GM12878 (cell line): ENCODE measurements around the gene ARL4D. TPM values are rescaled to one million over a fixed set of nuclear protein-coding genes. Genes with fewer than 3 reads are reported as not detected.

Source experiments
- ATAC-seq: fragments of 200-7000 bp; cut with Tn5 transposase; 3 replicates; pipeline ENCODE4 v1.9.1; 2020; ENCODE audit warnings: mild to moderate bottlenecking, moderate library complexity
- BruUV-seq: library from RNA; stranded (reverse); fragments of 400-500 nt; replicated peaks from 2 replicates; lab custom pipeline; 2021; lab: Mats Ljungman, UMichigan
- CTCF ChIA-PET: fragments of 300-600 bp; sonication (Branson Sonifier 250); formaldehyde crosslinking; extraction: SDS; loops from one replicate; lab custom pipeline; 2021; ENCODE audit warnings: inconsistent platforms; lab: Yijun Ruan, JAX
- POLR2A ChIA-PET: fragments of 350-600 bp; formaldehyde crosslinking; extraction: SDS; loops from one replicate; lab custom pipeline; 2021; ENCODE audit warnings: inconsistent platforms; lab: Charles Lee
- RAD21 ChIA-PET: fragments of 300-600 bp; sonication (Branson Sonifier 250); formaldehyde crosslinking; loops from one replicate; lab custom pipeline; 2023; ENCODE audit warnings: antibody characterized with exemption; ENCODE audit not compliant: unreplicated experiment; lab: Charles Lee
- SMC1A ChIA-PET: fragments of 300-600 bp; sonication (Branson Sonifier 250); formaldehyde crosslinking; loops from one replicate; lab custom pipeline; 2023; ENCODE audit not compliant: unreplicated experiment, uncharacterized antibody; lab: Charles Lee
- DNase-seq: peaks from one replicate; pipeline ENCODE4 v3.0.0-alpha.2; 2011; ENCODE audit warnings: low read depth, low spot score
- FAIRE-seq: peaks from 3 replicates; lab custom pipeline; 2011; peaks lifted over from hg19 to GRCh38; lab: Jason Lieb, UNC
- H2AFZ ChIP-seq: 2 replicates; pipeline ENCODE4 v1.6.0; 2011; ENCODE audit warnings: low read depth, low read length, control low read depth; ENCODE audit not compliant: control insufficient read depth
- H3K27ac ChIP-seq: 2 replicates; pipeline ENCODE4 v1.5.1; 2011; ENCODE audit warnings: control low read depth; ENCODE audit not compliant: control insufficient read depth, insufficient read depth
- H3K27me3 ChIP-seq, 2 experiments: replicated peaks in 1 of 2; 2 replicates each; pipeline versions ENCODE4 v1.6.0 to v1.6.1; 2011; ENCODE audit warnings: low read length in 1 of 2; ENCODE audit not compliant: control insufficient read depth in 2 of 2, insufficient read depth in 2 of 2
- H3K36me3 ChIP-seq, 2 experiments: 2 replicates each; pipeline ENCODE4 v1.5.1; 2011; ENCODE audit warnings: low read length in 1 of 2; ENCODE audit not compliant: control insufficient read depth in 2 of 2, insufficient read depth in 2 of 2
- H3K4me1 ChIP-seq: 2 replicates; pipeline ENCODE4 v1.6.1; 2011; ENCODE audit warnings: mild to moderate bottlenecking, low read length, moderate library complexity, mixed read lengths; ENCODE audit not compliant: control insufficient read depth, insufficient read depth
- H3K4me2 ChIP-seq: 2 replicates; pipeline ENCODE4 v1.6.0; 2011; ENCODE audit warnings: control low read depth; ENCODE audit not compliant: control insufficient read depth, insufficient read depth
- H3K4me3 ChIP-seq: fragments of 200-600 bp; sonication (generic); 2 replicates; pipeline ENCODE4 v1.5.1; 2016
- H3K79me2 ChIP-seq: 2 replicates; pipeline ENCODE4 v1.6.0; 2011; ENCODE audit warnings: low read length; ENCODE audit not compliant: control insufficient read depth, insufficient read depth
- H3K9ac ChIP-seq: 2 replicates; pipeline ENCODE4 v1.8.0; 2011; ENCODE audit warnings: low read length, control low read depth, mixed read lengths; ENCODE audit not compliant: control insufficient read depth, insufficient read depth
- H3K9me3 ChIP-seq: replicated peaks from 3 replicates; pipeline ENCODE4 v1.5.1; 2011; ENCODE audit warnings: mild to moderate bottlenecking, low read length; ENCODE audit not compliant: control insufficient read depth, insufficient read depth
- H4K20me1 ChIP-seq: 2 replicates; pipeline ENCODE4 v1.6.0; 2011; ENCODE audit not compliant: control insufficient read depth, insufficient read depth
- ATF7 ChIP-seq: fragments of 450-650 bp; IDR thresholded peaks from 2 replicates; pipeline ENCODE4 v1.6.1; 2016; ENCODE audit warnings: low read depth, mild to moderate bottlenecking
- CHD2 ChIP-seq: IDR thresholded peaks from 2 replicates; pipeline ENCODE4 v1.6.1; 2011; ENCODE audit warnings: low read depth, low read length, improper control_type of control experiment, borderline replicate concordance
- GABPA ChIP-seq: IDR thresholded peaks from 2 replicates; pipeline ENCODE4 v1.6.1; 2014; ENCODE audit warnings: antibody characterized with exemption, low read depth, mild to moderate bottlenecking, inconsistent platforms
- IKZF1 ChIP-seq: fragments of 450-650 bp; conservative IDR thresholded peaks from 2 replicates; pipeline ENCODE4 v1.6.1; 2017; ENCODE audit warnings: antibody characterized with exemption, mild to moderate bottlenecking
- IKZF2 ChIP-seq, 2 experiments: fragments of 450-650 bp; IDR thresholded peaks; 2 replicates each; pipeline ENCODE4 v1.6.1; 2017; ENCODE audit warnings: mild to moderate bottlenecking in 2 of 2, moderate library complexity in 2 of 2
- NR2C1 ChIP-seq: fragments of 450-650 bp; IDR thresholded peaks from 2 replicates; pipeline ENCODE4 v1.6.1; 2017; ENCODE audit warnings: antibody characterized with exemption, mild to moderate bottlenecking, moderate library complexity
- RFX5 ChIP-seq: IDR thresholded peaks from 2 replicates; pipeline ENCODE4 v1.6.1; 2011; ENCODE audit warnings: low read depth, low read length, improper control_type of control experiment
- RUNX3 ChIP-seq: IDR thresholded peaks from 2 replicates; pipeline ENCODE4 v1.6.1; 2012; ENCODE audit warnings: low read length, inconsistent platforms
- SIN3A ChIP-seq: IDR thresholded peaks from 2 replicates; pipeline ENCODE4 v1.6.1; 2012; ENCODE audit warnings: low read depth, low read length, improper control_type of control experiment
- SMARCA5 ChIP-seq: fragments of 450-650 bp; IDR thresholded peaks from 2 replicates; pipeline ENCODE4 v1.6.1; 2017; ENCODE audit warnings: mild to moderate bottlenecking
- STAT1 ChIP-seq: fragments of 450-650 bp; conservative IDR thresholded peaks from 2 replicates; pipeline ENCODE4 v1.6.1; 2014; ENCODE audit warnings: antibody characterized with exemption, mild to moderate bottlenecking
- TAF1 ChIP-seq: IDR thresholded peaks from 2 replicates; pipeline ENCODE4 v1.6.1; 2011; ENCODE audit warnings: mild to moderate bottlenecking, low read depth, low read length, borderline replicate concordance
- WGBS: methylation state at CpG from one replicate; pipeline ENCODE4 v1.1.6; 2016; ENCODE audit warnings: low lambda C conversion rate; ENCODE audit not compliant: insufficient replicate concordance, insufficient coverage; ENCODE audit errors: missing lambda C conversion rate; 5-methylcytosine and 5-hydroxymethylcytosine counted together
- in situ Hi-C: fragments of 300-500 bp; cut with MboI; formaldehyde crosslinking; loops from 9 replicates; pipeline ENCODE4 v1.14.3; 2018; ENCODE audit warnings: mixed read lengths
- intact Hi-C: fragments of 100-400 bp; cut with micrococcal nuclease; formaldehyde crosslinking; loops from one replicate; pipeline ENCODE4 v1.14.2; 2022; ENCODE audit not compliant: unreplicated experiment
- polyA plus RNA-seq, 11 experiments: library from polyadenylated mRNA; depleted of rRNA in 4 of 11; unstranded in 6 of 11; stranded (reverse) in 5 of 11; fragments of >200 nt; fragmentation: Nextera tagmentation in 4 of 11; fragmentation: Illumina TruSeq in 1 of 11; extraction: Ambion mirVana in 4 of 11; extraction: Trizol in 1 of 11; gene quantifications; 1 replicate in 1 of 11; 2 replicates in 10 of 11; pipeline versions ENCODE4 v1.2.1 to v1.2.3, GENCODE V29; 2011 to 2016; ENCODE audit warnings: inconsistent platforms in 2 of 11, missing spikeins in 2 of 11, low read depth in 1 of 11
- total RNA-seq, 4 experiments: library from RNA; depleted of rRNA in 3 of 4; stranded (reverse); fragments of >200 nt in 3 of 4; fragmentation: Illumina TruSeq in 1 of 4; extraction: Trizol in 1 of 4; gene quantifications; 2 replicates each; pipeline versions ENCODE4 v1.2.1 to v1.2.3, GENCODE V29; 2013 to 2021
- TF ChIP-seq, protein P1 (sequence below): fragments of 450-650 bp; IDR thresholded peaks from 2 replicates; pipeline ENCODE4 v1.6.1; 2018; ENCODE audit warnings: mild to moderate bottlenecking, low read depth, moderate library complexity; ENCODE audit not compliant: partially characterized antibody
- TF ChIP-seq, protein P2 (sequence below): fragments of 450-650 bp; IDR thresholded peaks from 2 replicates; pipeline ENCODE4 v1.6.1; 2017; ENCODE audit warnings: mild to moderate bottlenecking, low read depth, inconsistent platforms; ENCODE audit not compliant: poor library complexity, severe bottlenecking
- TF ChIP-seq, protein P3 (sequence below), 3 experiments: IDR thresholded peaks in 2 of 3; conservative IDR thresholded peaks in 1 of 3; 2 replicates each; pipeline ENCODE4 v1.5.1; 2011; ENCODE audit warnings: low read depth in 3 of 3, low read length in 3 of 3, mild to moderate bottlenecking in 3 of 3, control low read depth in 2 of 3, moderate library complexity in 2 of 3, inconsistent platforms in 1 of 3, mixed read lengths in 1 of 3; ENCODE audit not compliant: control insufficient read depth in 2 of 3, insufficient read depth in 1 of 3; ENCODE audit errors: extremely low read depth in 1 of 3

The ARL4D gene
- total and polyA plus RNA-seq, 10 of the 15 experiments (the other 5 are each of a cell fraction or from before 2014, with no cell fraction given) = 0.10 to 1.5 (median 0.75) TPM

DNA sequence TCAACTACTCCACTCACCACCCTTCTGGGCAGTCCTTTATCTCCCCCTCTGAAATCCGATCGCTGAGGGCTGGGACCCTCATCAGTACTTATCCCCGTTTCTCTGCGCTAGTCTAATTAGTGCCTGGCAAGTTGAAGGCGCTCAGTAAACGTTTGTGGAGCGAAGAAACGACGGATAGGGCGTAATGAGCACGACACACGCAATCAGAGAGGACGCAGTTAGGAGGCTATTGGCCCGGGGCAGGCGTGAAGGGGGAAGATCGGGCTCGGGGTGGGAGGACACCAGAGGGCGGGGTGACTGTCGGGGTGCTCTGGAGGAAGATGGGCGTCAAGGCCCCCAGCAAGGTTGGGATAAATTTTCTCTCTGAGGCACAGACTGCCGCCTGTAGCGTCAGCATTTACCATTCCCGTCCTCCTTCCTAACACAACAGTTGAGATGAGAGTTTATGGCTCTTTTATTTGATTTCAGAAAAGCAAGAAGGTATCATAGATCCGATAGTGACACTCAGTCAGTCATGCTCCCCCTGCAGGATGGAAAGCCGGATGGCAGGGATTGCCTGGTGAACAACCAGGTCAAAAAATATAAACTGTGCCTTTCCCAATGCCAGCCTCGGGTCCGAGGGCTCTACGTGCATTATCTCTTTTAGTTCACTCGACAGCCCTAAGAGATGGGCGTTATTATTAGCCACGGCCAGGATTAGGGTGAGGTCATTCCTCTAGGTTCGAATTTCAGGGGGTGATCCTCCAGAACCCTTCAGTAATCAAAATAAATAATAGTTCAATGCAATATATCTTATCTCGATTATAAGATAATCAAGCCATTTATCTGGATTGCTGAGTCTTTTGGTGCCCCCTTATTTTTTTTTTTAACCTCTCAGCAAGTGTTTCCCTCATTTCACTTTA, 9.5 kb upstream of the ARL4D start:
- intact Hi-C loops = no loop called here
- ChIA-PET SMC1A (interaction anchor here (1.1 to 1.7 kb wide), 6 partner anchors 16 to 97 kb away, joined by 3 to 22 read pairs (median 8); partner anchors contain the start of gene DHX8), POLR2A (interaction anchor here (1.0 to 3.5 kb wide), 7 partner anchors 9 to 365 kb away, joined by 3 to 49 read pairs (median 5); partner anchors contain the start of genes ARL4D and DHX8), CTCF (interaction anchor here (0.6 to 4.4 kb wide), 7 partner anchors 14 to 372 kb away, joined by 3 to 52 read pairs (median 5); partner anchors contain the start of gene DHX8), RAD21 (interaction anchor here (0.8 to 1.9 kb wide), 9 partner anchors 10 to 184 kb away, joined by 3 to 21 read pairs (median 5); partner anchors contain the start of genes ARL4D and DHX8)
- Histone ChIP-seq H3K4me3 (peak overlapping the region; percentile 70), H3K27ac (peak overlapping the region; percentile 97), H3K9me3 (no peaks in the 10 kb centered on the region), H3K4me2 (peak overlapping the region; percentile 74), H3K9ac (peak overlapping the region; percentile 70), H3K79me2 (peaks cover 2% of the 10 kb centered on the region; the same call in 1 of the 2 replicates), H3K27me3 (no peaks in the 10 kb centered on the region), H3K36me3 (no peaks in the 10 kb centered on the region), H3K4me1 (peaks cover 4% of the 10 kb centered on the region), H4K20me1 (no peaks in the 10 kb centered on the region), H2AFZ (peak overlapping the region; percentile 96)
- no peak for DNase-seq
- FAIRE-seq = no peak
- 1% methylated on average over 33 of the region's 33 CpGs for WGBS
- peak; percentile 88 for ATAC-seq
- in situ Hi-C loops = loop anchor here (5.0 kb wide), 1 partner anchor 93 kb away; the partner anchor contains the start of gene DHX8
- no TSS peak for BruUV-seq
- TF ChIP-seq, protein P1, sequence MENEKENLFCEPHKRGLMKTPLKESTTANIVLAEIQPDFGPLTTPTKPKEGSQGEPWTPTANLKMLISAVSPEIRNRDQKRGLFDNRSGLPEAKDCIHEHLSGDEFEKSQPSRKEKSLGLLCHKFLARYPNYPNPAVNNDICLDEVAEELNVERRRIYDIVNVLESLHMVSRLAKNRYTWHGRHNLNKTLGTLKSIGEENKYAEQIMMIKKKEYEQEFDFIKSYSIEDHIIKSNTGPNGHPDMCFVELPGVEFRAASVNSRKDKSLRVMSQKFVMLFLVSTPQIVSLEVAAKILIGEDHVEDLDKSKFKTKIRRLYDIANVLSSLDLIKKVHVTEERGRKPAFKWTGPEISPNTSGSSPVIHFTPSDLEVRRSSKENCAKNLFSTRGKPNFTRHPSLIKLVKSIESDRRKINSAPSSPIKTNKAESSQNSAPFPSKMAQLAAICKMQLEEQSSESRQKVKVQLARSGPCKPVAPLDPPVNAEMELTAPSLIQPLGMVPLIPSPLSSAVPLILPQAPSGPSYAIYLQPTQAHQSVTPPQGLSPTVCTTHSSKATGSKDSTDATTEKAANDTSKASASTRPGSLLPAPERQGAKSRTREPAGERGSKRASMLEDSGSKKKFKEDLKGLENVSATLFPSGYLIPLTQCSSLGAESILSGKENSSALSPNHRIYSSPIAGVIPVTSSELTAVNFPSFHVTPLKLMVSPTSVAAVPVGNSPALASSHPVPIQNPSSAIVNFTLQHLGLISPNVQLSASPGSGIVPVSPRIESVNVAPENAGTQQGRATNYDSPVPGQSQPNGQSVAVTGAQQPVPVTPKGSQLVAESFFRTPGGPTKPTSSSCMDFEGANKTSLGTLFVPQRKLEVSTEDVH = peak; percentile 37
- peak; percentile 55 for TF ChIP-seq ATF7
- TF ChIP-seq, protein P2, sequence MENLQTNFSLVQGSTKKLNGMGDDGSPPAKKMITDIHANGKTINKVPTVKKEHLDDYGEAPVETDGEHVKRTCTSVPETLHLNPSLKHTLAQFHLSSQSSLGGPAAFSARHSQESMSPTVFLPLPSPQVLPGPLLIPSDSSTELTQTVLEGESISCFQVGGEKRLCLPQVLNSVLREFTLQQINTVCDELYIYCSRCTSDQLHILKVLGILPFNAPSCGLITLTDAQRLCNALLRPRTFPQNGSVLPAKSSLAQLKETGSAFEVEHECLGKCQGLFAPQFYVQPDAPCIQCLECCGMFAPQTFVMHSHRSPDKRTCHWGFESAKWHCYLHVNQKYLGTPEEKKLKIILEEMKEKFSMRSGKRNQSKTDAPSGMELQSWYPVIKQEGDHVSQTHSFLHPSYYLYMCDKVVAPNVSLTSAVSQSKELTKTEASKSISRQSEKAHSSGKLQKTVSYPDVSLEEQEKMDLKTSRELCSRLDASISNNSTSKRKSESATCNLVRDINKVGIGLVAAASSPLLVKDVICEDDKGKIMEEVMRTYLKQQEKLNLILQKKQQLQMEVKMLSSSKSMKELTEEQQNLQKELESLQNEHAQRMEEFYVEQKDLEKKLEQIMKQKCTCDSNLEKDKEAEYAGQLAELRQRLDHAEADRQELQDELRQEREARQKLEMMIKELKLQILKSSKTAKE = peak; percentile 78
- no peak for TF ChIP-seq GABPA
- TF ChIP-seq SIN3A = 0 out of 2 replicates have a peak, but pooled peaks have one; percentile 58
- TF ChIP-seq SMARCA5 = peak; percentile 88; the same call in 1 of the 2 replicates
- TF ChIP-seq NR2C1 = no peak
- peak; percentile 25; the same call in 1 of the 2 replicates for TF ChIP-seq IKZF1
- TF ChIP-seq IKZF2 (IDR thresholded peaks at IDR 0.05) = no peak; a peak in 2 of 4 replicates
- no peak for TF ChIP-seq TAF1
- TF ChIP-seq RFX5 = peak; percentile 37; the same call in 1 of the 2 replicates
- TF ChIP-seq RUNX3 = 0 out of 2 replicates have a peak, but pooled peaks have one; percentile 26
- 0 out of 2 replicates have a peak, but pooled peaks have one; percentile 8 for TF ChIP-seq CHD2
- TF ChIP-seq, protein P3, sequence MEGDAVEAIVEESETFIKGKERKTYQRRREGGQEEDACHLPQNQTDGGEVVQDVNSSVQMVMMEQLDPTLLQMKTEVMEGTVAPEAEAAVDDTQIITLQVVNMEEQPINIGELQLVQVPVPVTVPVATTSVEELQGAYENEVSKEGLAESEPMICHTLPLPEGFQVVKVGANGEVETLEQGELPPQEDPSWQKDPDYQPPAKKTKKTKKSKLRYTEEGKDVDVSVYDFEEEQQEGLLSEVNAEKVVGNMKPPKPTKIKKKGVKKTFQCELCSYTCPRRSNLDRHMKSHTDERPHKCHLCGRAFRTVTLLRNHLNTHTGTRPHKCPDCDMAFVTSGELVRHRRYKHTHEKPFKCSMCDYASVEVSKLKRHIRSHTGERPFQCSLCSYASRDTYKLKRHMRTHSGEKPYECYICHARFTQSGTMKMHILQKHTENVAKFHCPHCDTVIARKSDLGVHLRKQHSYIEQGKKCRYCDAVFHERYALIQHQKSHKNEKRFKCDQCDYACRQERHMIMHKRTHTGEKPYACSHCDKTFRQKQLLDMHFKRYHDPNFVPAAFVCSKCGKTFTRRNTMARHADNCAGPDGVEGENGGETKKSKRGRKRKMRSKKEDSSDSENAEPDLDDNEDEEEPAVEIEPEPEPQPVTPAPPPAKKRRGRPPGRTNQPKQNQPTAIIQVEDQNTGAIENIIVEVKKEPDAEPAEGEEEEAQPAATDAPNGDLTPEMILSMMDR (IDR thresholded peaks at IDR 0.05 in 2 of 3, conservative IDR thresholded peaks at IDR 0.05 in 1 of 3; ENCODE audit: control insufficient read depth in 2 of 3, extremely low read depth in 1 of 3, insufficient read depth in 1 of 3, low read depth in 3 of 3, low read length in 3 of 3) = peak; percentile 83 to 89 (median 86)
- 0 out of 2 replicates have a peak, but pooled peaks have one; percentile 47 for TF ChIP-seq STAT1
